ENCODE measurements around the gene FAM131A. TPM values are rescaled to one million over a fixed set of nuclear protein-coding genes. Genes with fewer than 3 reads are reported as not detected.

FAM131A gene
- total RNA-seq, 1 experiment from 2014 or later: 14.4 TPM

GRCh38 chr3:184366619-184367289 is 29.4 kb downstream of the FAM131A start:
- Histone ChIP-seq H3K18ac (ENCODE audit: insufficient read length, low read depth, low read length) (no peak overlapping the region), H3K9ac (ENCODE audit: extremely low read depth, insufficient read length, low read length) (no peak overlapping the region), H4K8ac (replicated peaks; ENCODE audit: insufficient read length, low read depth, low read length) (no peak overlapping the region), H3K4me1 (ENCODE audit: insufficient read depth, low read length) (no peaks in the 10 kb centered on the region), H2BK120ac (ENCODE audit: low read depth, low read length, poor library complexity, severe bottlenecking) (no peak overlapping the region), H4K5ac (ENCODE audit: insufficient read length, low read depth, low read length) (no peak overlapping the region), H4K91ac (ENCODE audit: insufficient read length, low read depth, low read length) (no peak overlapping the region), H3K4me2 (ENCODE audit: insufficient read depth, insufficient read length, low read length) (no peak overlapping the region), H2BK5ac (ENCODE audit: insufficient read length, low read length) (no peak overlapping the region), H2BK12ac (ENCODE audit: insufficient read length, low read depth, low read length) (no peak overlapping the region), H3K23me2 (ENCODE audit: insufficient read length, low read depth, low read length, poor library complexity, severe bottlenecking) (peaks cover 14% of the 10 kb centered on the region), H3K14ac (ENCODE audit: insufficient read depth, low read length) (no peak overlapping the region), H2AK5ac (ENCODE audit: insufficient read length, low read length) (no peak overlapping the region), H3K79me2 (ENCODE audit: insufficient read depth, low read length) (no peaks in the 10 kb centered on the region; the same call in 1 of the 2 replicates), H2BK20ac (ENCODE audit: low read depth, low read length, poor library complexity, severe bottlenecking) (no peak overlapping the region), H3K79me1 (ENCODE audit: insufficient read depth, low read depth, low read length, poor library complexity, severe bottlenecking) (no peaks in the 10 kb centered on the region), H3K56ac (ENCODE audit: insufficient read length, low read depth, low read length) (no peak overlapping the region), H3T11ph (ENCODE audit: low read length) (no peak overlapping the region), H3K9me3 (ENCODE audit: control insufficient read depth, low read depth, low read length) (no peaks in the 10 kb centered on the region), H3K27ac (ENCODE audit: insufficient read length, low read depth, low read length) (no peak overlapping the region), H3K27me3 (ENCODE audit: insufficient read depth, low read length) (no peaks in the 10 kb centered on the region), H4K20me1 (ENCODE audit: control insufficient read depth, insufficient read depth, insufficient read length) (peaks cover 2% of the 10 kb centered on the region), H2BK15ac (ENCODE audit: low read depth, low read length) (no peak overlapping the region), H3K4ac (ENCODE audit: low read depth, low read length) (no peak overlapping the region), H3K23ac (ENCODE audit: insufficient read length, low read depth, low read length) (no peak overlapping the region), H2AFZ (ENCODE audit: low read length) (no peak overlapping the region)
- no CpG with 5 or more reads among the region's 5 CpGs for WGBS (ENCODE audit: extremely low coverage, insufficient read length, low lambda C conversion rate)
- H3K36me3 Mint-ChIP-seq (ENCODE audit: insufficient read depth in 1 of 3, low read depth in 3 of 3): peaks cover 38 to 65% (median 58%) of the 10 kb centered on the region in 3 experiments
- TF ChIP-seq CTCF (conservative IDR thresholded peaks at IDR 0.05): no peak
- no peak overlapping the region for H3K4me3 Mint-ChIP-seq
- H3K4me1 Mint-ChIP-seq: peaks cover 13 to 14% of the 10 kb centered on the region in 2 experiments
- H3K27ac Mint-ChIP-seq: no peak overlapping the region
- no peak for DNase-seq
- H3K9me3 Mint-ChIP-seq: no peaks in the 10 kb centered on the region
- H3K27me3 Mint-ChIP-seq (ENCODE audit: low read depth): no peaks in the 10 kb centered on the region; the same call in 1 of the 2 replicates

Measured in H9 (cell line).